ENCODE results near the gene ABHD12.

The ABHD12 gene

DNA sequence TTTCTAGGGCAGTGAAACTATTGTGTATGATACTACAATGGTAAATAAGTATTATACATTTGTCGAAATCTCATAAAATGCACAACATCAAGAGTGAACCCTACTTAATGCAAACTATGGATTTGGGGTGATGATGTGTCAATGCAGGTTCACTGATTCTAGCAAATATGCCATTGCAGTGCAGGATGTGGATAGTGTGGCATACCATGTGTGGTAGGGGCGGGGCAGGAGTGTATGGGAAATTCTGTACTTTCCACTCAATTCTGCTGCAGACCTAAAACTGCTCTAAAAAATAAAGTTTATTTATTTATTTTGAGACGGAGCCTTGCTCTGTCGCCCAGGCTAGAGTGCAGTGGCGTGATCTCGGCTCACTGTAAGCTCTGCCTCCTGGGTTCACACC, 44.3 kb downstream of the ABHD12 start:
- TF ChIP-seq, protein P1, sequence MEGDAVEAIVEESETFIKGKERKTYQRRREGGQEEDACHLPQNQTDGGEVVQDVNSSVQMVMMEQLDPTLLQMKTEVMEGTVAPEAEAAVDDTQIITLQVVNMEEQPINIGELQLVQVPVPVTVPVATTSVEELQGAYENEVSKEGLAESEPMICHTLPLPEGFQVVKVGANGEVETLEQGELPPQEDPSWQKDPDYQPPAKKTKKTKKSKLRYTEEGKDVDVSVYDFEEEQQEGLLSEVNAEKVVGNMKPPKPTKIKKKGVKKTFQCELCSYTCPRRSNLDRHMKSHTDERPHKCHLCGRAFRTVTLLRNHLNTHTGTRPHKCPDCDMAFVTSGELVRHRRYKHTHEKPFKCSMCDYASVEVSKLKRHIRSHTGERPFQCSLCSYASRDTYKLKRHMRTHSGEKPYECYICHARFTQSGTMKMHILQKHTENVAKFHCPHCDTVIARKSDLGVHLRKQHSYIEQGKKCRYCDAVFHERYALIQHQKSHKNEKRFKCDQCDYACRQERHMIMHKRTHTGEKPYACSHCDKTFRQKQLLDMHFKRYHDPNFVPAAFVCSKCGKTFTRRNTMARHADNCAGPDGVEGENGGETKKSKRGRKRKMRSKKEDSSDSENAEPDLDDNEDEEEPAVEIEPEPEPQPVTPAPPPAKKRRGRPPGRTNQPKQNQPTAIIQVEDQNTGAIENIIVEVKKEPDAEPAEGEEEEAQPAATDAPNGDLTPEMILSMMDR (conservative IDR thresholded peaks at IDR 0.05; ENCODE audit: control insufficient read depth, insufficient read depth, low read depth, low read length): no peak
- no peak for DNase-seq (ENCODE audit: low read depth)
- no peak overlapping the region for H3K4me3 ChIP-seq (ENCODE audit: control insufficient read depth, low read depth, low read length)

DNA sequence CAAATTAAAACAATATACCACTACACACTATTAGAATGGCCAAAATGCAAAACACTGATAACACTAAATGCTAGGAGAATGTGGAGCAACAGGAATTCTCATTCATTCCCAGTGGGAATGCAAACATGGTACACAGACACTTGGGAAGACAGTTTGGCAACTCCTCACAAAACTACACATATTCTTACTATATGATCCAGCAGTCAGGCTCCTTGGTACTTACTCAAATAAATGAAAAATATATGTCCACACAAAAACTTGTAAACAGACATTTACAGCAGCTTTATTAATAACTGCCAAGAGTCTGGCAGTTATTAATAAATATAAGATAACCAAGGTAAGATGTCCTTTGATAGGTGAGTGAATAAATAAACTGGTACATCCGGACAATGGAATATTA, 44.9 kb downstream of the ABHD12 start:
- H3K4me3 ChIP-seq (ENCODE audit: control insufficient read depth, low read depth, low read length): no peak overlapping the region
- TF ChIP-seq, protein P1 (conservative IDR thresholded peaks at IDR 0.05; ENCODE audit: control insufficient read depth, insufficient read depth, low read depth, low read length): no peak

DNA sequence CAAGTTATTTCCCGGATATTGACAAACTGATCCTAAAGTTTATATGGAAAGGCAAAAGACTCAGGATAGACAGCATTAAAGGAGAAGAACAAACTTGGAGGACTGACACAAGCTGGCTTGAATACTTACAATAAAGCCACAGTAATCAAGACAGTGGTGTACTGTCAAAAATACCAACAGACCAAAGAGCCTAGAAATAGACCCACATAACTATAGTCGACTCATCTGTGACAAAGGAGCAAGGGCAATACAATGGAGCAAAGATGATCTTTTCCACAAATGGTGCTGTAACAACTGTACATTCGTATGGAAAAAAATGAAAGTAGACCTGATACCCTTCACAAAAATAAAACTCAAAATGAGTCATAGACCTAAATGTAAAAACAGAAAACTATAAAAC, 46.0 kb downstream of the ABHD12 start:
- no peak overlapping the region for H3K4me3 ChIP-seq (ENCODE audit: control insufficient read depth, low read depth, low read length)
- TF ChIP-seq, protein P1 (conservative IDR thresholded peaks at IDR 0.05; ENCODE audit: control insufficient read depth, insufficient read depth, low read depth, low read length): no peak
- no peak for DNase-seq (ENCODE audit: low read depth)

More for the DNA sequence above, 44.9 kb downstream of the ABHD12 start:
- DNase-seq (ENCODE audit: low read depth): no peak

DNA sequence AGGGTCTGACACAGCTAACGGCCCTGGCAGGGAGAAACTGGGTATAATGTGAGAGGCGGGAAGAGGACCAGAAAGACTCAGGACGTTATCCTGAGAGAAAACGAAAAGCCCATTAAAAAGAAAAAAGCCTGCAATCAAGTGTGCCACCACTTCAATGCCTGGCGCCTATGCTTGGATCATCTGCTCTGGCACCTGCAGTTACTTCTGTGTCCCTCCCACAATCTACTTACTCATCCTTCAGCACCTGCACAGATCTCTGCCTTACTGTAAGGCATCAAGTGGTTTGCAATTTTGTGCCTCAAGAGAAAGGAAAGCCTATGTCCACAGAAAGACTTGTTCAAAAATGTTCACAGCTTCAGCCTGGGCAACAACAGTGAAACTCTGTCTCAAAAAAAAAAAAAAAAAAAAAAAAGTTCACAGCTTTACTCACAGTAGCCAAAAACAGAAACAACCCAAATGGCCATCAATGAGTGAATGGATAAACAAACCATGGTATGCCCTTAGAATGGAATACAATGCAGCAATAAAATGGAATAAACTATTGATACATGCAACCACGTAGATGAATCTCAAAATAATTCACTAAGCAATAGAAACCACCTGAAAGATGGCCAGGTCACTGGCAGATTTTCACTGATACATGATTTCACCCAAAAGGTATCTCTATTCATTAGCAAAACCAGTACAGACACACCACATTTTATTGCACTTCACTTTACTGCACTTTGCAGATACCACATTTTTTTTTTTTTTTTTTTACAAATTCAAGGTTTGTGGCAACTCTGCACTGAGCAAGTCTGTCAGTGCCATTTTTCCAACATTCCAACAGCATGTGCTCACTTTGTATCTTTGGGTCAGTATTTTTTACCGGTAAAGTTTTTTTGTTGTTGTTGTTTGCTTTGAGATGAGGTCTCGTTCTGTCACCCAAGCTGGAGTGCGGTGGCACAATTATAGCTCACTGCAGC, 48.6 kb downstream of the ABHD12 start:
- TF ChIP-seq, protein P1 (conservative IDR thresholded peaks at IDR 0.05; ENCODE audit: control insufficient read depth, insufficient read depth, low read depth, low read length): no peak
- no peak for DNase-seq (ENCODE audit: low read depth)
- no peak overlapping the region for H3K4me3 ChIP-seq (ENCODE audit: control insufficient read depth, low read depth, low read length)

DNA sequence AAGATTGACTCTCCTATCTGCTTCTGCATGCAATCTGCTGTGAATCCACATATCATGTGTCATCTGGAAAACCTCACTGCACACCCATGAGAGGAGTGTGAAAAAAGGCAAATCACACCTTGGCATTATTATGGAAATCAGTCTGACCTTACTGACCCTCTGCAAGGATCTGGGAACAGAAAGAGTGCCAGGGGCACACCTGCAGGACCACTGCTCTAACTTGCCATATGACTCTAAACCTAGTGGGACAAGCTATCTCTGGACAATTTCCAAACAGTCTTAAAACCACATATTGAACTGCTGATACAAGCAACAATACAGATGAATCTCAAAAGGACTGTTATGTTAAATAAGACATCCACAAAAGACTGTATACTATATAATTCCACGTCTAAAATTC, 50.3 kb downstream of the ABHD12 start:
- TF ChIP-seq, protein P1 (conservative IDR thresholded peaks at IDR 0.05; ENCODE audit: control insufficient read depth, insufficient read depth, low read depth, low read length): no peak
- DNase-seq (ENCODE audit: low read depth): no peak
- H3K4me3 ChIP-seq (ENCODE audit: control insufficient read depth, low read depth, low read length): no peak overlapping the region

DNA sequence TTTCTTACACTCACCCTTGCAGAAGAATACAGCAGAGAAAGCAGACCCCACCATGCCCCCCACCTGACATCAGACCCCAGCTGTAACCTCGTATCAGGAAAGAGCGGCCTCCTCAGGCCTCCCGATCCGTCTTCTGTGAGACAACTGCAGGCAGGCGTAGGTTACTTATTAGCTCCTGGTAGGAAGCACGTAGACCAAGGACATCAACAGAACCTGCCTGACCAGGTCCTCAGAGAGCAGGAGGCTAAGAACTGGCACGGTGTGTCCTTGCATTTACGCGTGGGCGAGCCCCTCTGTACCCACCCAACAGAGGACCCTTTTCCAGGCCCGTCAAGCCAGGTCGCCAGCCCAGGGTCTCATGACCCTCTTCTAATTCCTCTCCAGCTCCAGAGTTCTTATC, 51.0 kb downstream of the ABHD12 start:
- TF ChIP-seq, protein P1 (conservative IDR thresholded peaks at IDR 0.05; ENCODE audit: control insufficient read depth, insufficient read depth, low read depth, low read length): no peak
- H3K4me3 ChIP-seq (ENCODE audit: control insufficient read depth, low read depth, low read length): no peak overlapping the region
- DNase-seq (ENCODE audit: low read depth): no peak

Data from fibroblast of mammary gland (primary cell).